HCT116 (cell line): ENCODE data around the gene SOWAHB. TPM values are rescaled to one million over a fixed set of nuclear protein-coding genes. Genes with fewer than 3 reads are reported as not detected.

Experiments used
- ATF3 ChIP-seq: IDR thresholded peaks from 2 replicates; pipeline ENCODE4 v1.6.1; 2012
- CTCF ChIP-seq, 3 experiments: fragments of 200-600 bp in 1 of 3; sonication (generic) in 1 of 3; IDR thresholded peaks in 2 of 3; conservative IDR thresholded peaks in 1 of 3; 2 replicates each; pipeline ENCODE4 v1.5.1; 2012 to 2017; ENCODE audit warnings: low read depth in 2 of 3, low read length in 2 of 3, antibody characterized with exemption in 1 of 3, borderline replicate concordance in 1 of 3, control low read depth in 1 of 3, mild to moderate bottlenecking in 1 of 3, mixed read lengths in 1 of 3, mixed run types in 1 of 3, moderate library complexity in 1 of 3; ENCODE audit not compliant: insufficient read depth in 1 of 3
- EGR1 ChIP-seq: IDR thresholded peaks from 2 replicates; pipeline ENCODE4 v1.6.1; 2012; ENCODE audit warnings: low read depth
- ELF1 ChIP-seq: IDR thresholded peaks from 2 replicates; pipeline ENCODE4 v1.6.1; 2012; ENCODE audit warnings: low read depth, borderline replicate concordance
- EZH2phosphoT487 ChIP-seq: fragments of 200-600 bp; IDR thresholded peaks from 2 replicates; pipeline ENCODE4 v1.6.1; 2018; ENCODE audit warnings: antibody characterized with exemption, borderline replicate concordance
- FOSL1 ChIP-seq: IDR thresholded peaks from 2 replicates; pipeline ENCODE4 v1.6.1; 2012; ENCODE audit warnings: low read depth
- POLR2A ChIP-seq: IDR thresholded peaks from 2 replicates; pipeline ENCODE4 v1.7.0; 2011; ENCODE audit warnings: borderline replicate concordance; ENCODE audit not compliant: insufficient read depth, insufficient read length; ENCODE audit errors: extremely low read depth
- RAD21 ChIP-seq: IDR thresholded peaks from 2 replicates; pipeline ENCODE4 v1.6.1; 2012; ENCODE audit warnings: low read depth, mild to moderate bottlenecking
- REST ChIP-seq: IDR thresholded peaks from 2 replicates; pipeline ENCODE4 v1.6.1; 2012; ENCODE audit warnings: low read depth
- SP1 ChIP-seq: IDR thresholded peaks from 2 replicates; pipeline ENCODE4 v1.6.1; 2012; ENCODE audit warnings: low read depth
- SRF ChIP-seq: IDR thresholded peaks from 2 replicates; pipeline ENCODE4 v1.6.1; 2012; ENCODE audit warnings: low read depth
- YY1 ChIP-seq: IDR thresholded peaks from 2 replicates; pipeline ENCODE4 v1.6.1; 2011; ENCODE audit warnings: low read length, low read depth, moderate library complexity, mild to moderate bottlenecking; ENCODE audit not compliant: insufficient replicate concordance; ENCODE audit errors: extremely low read depth
- ZNF274 ChIP-seq: fragments of 200-500 bp; sonication (Bioruptor generic); IDR thresholded peaks from 2 replicates; pipeline ENCODE4 v1.6.1; 2014; ENCODE audit warnings: mild to moderate bottlenecking, low read depth, low read length, inconsistent platforms
- total RNA-seq: library from RNA; stranded (reverse); gene quantifications from one replicate; pipeline ENCODE4 v1.2.1, GENCODE V29; 2021; ENCODE audit not compliant: unreplicated experiment

SOWAHB gene
- total RNA-seq, 1 experiment from 2014 or later: 3.0 TPM

GRCh38 chr4:76866641-76867040 lies 31.3 kb downstream of the SOWAHB start (continued):
- TF ChIP-seq REST: no peak
- no peak for TF ChIP-seq EGR1
- TF ChIP-seq EZH2phosphoT487: no peak
- TF ChIP-seq ZNF274: no peak
- TF ChIP-seq FOSL1: no peak
- no peak for TF ChIP-seq POLR2A
- TF ChIP-seq RAD21: no peak
- TF ChIP-seq SRF: no peak
- TF ChIP-seq SP1: no peak
- no peak for TF ChIP-seq ELF1
- TF ChIP-seq YY1: no peak
- TF ChIP-seq ATF3: no peak
- TF ChIP-seq CTCF (IDR thresholded peaks at IDR 0.05 in 2 of 3, conservative IDR thresholded peaks at IDR 0.05 in 1 of 3; ENCODE audit: borderline replicate concordance in 1 of 3, insufficient read depth in 1 of 3, low read depth in 2 of 3, low read length in 2 of 3): no peak
